Natural killer cell (primary cell): ENCODE data around the gene KRT71. TPM values are rescaled to one million over a fixed set of nuclear protein-coding genes. Genes with fewer than 3 reads are reported as not detected.

ENCODE experiments used
- ATAC-seq, 3 donors: fragments of 150-1000 bp in 2 of 3; fragments of 200-7000 bp in 1 of 3; cut with Tn5 transposase; 1 replicate in 1 of 3; 2 replicates in 2 of 3; pipeline ENCODE4 v1.10.0; 2021; ENCODE audit warnings: mild to moderate bottlenecking in 2 of 3, moderate library complexity in 2 of 3
- DNase-seq, 2 donors: peaks; one replicate each; pipeline versions ENCODE4 v3.0.0 to v3.0.0-alpha.2; 2013 to 2021; ENCODE audit warnings: mixed read lengths in 1 of 2
- H3K27ac ChIP-seq: one replicate; pipeline ENCODE4 v1.5.1; 2013; ENCODE audit warnings: mild to moderate bottlenecking, low read length
- H3K27me3 ChIP-seq: one replicate; pipeline ENCODE4 v1.6.1; 2013; ENCODE audit warnings: low read length; ENCODE audit not compliant: control insufficient read depth, insufficient read depth
- H3K36me3 ChIP-seq: one replicate; pipeline ENCODE4 v1.6.1; 2013; ENCODE audit warnings: low read length; ENCODE audit not compliant: control insufficient read depth, insufficient read depth
- H3K4me1 ChIP-seq: one replicate; pipeline ENCODE4 v1.6.1; 2013; ENCODE audit warnings: low read length; ENCODE audit not compliant: control insufficient read depth, insufficient read depth
- H3K4me3 ChIP-seq: one replicate; pipeline ENCODE4 v1.5.1; 2013; ENCODE audit warnings: low read length
- H3K9me3 ChIP-seq: one replicate; pipeline ENCODE4 v1.6.1; 2013; ENCODE audit warnings: low read length; ENCODE audit not compliant: control insufficient read depth, insufficient read depth
- H3K27ac Mint-ChIP-seq, 2 donors: one replicate each; pipeline ENCODE4 v1.8.0; 2022; ENCODE audit warnings: mild to moderate bottlenecking in 2 of 2, mixed read lengths in 2 of 2, moderate library complexity in 1 of 2
- H3K27me3 Mint-ChIP-seq, 2 donors: one replicate each; pipeline ENCODE4 v1.8.0; 2022; ENCODE audit warnings: low read depth in 2 of 2, mixed read lengths in 2 of 2
- H3K36me3 Mint-ChIP-seq: one replicate; pipeline ENCODE4 v1.8.0; 2022; ENCODE audit warnings: mixed read lengths
- H3K4me1 Mint-ChIP-seq, 2 donors: one replicate each; pipeline ENCODE4 v1.8.0; 2022; ENCODE audit warnings: mixed read lengths in 2 of 2
- H3K4me3 Mint-ChIP-seq: one replicate; pipeline ENCODE4 v1.8.0; 2022; ENCODE audit warnings: mild to moderate bottlenecking, moderate library complexity, mixed read lengths
- H3K9me3 Mint-ChIP-seq, 2 donors: one replicate each; pipeline ENCODE4 v1.8.0; 2022; ENCODE audit warnings: mixed read lengths in 2 of 2
- WGBS: methylation state at CpG from one replicate; pipeline ENCODE4 v1.1.7; 2013; ENCODE audit warnings: missing lambda C conversion rate; ENCODE audit not compliant: insufficient coverage; 5-methylcytosine and 5-hydroxymethylcytosine counted together
- intact Hi-C: fragments of 100-400 bp; cut with micrococcal nuclease; formaldehyde crosslinking; loops from one replicate; pipeline ENCODE4 v1.14.2; 2022
- total RNA-seq, 4 donors: library from RNA; stranded (reverse); fragments of 120-200 nt in 1 of 4; gene quantifications; one replicate each; pipeline versions ENCODE4 v1.2.3 to v1.2.4, GENCODE V29; 2013 to 2022
- TF ChIP-seq, protein P1 (sequence below): fragments of 200-600 bp; IDR thresholded peaks from one replicate; pipeline ENCODE4 v1.8.0; 2022; ENCODE audit warnings: antibody characterized with exemption

KRT71 gene
- total RNA-seq, 3 donors from 2014 or later (not counting 1 experiment from before 2014, with no cell fraction given): not detected

DNA sequence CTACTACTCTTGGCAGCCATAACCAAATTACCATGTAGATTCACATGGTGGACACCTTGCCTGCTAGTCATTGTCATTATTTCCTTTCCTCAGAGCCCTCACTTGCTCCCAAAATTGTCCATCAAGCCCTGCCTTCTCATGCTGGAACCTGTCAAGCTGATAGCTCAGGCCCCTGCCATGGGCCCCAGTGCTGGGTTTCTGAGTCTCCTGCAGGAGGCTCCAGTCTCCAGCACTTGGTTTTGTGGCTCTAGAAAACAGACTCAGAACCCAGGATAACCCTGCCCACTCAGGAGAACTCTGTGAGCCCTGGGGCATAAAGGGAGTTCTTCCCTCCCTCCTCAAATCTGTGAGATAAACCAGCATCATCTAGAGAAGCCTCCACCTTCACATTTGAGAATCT is 10.8 kb downstream of the KRT71 start:
- no peaks in the 10 kb centered on the region for H3K9me3 ChIP-seq
- peaks cover 19 to 30% of the 10 kb centered on the region in 2 donors for H3K4me1 Mint-ChIP-seq
- intact Hi-C loops: no loop called here
- H3K4me3 Mint-ChIP-seq: no peak overlapping the region
- H3K27me3 Mint-ChIP-seq: peaks cover 0 to 13% of the 10 kb centered on the region in 2 donors
- H3K4me3 ChIP-seq: no peak overlapping the region
- ATAC-seq (peak in 1 of 3 donors; percentile 41), DNase-seq (peak in 1 of 2 donors; percentile 27)
- TF ChIP-seq, protein P1, sequence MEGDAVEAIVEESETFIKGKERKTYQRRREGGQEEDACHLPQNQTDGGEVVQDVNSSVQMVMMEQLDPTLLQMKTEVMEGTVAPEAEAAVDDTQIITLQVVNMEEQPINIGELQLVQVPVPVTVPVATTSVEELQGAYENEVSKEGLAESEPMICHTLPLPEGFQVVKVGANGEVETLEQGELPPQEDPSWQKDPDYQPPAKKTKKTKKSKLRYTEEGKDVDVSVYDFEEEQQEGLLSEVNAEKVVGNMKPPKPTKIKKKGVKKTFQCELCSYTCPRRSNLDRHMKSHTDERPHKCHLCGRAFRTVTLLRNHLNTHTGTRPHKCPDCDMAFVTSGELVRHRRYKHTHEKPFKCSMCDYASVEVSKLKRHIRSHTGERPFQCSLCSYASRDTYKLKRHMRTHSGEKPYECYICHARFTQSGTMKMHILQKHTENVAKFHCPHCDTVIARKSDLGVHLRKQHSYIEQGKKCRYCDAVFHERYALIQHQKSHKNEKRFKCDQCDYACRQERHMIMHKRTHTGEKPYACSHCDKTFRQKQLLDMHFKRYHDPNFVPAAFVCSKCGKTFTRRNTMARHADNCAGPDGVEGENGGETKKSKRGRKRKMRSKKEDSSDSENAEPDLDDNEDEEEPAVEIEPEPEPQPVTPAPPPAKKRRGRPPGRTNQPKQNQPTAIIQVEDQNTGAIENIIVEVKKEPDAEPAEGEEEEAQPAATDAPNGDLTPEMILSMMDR: no peak
- H3K9me3 Mint-ChIP-seq: no peaks in the 10 kb centered on the region
- peaks cover 12% of the 10 kb centered on the region for H3K4me1 ChIP-seq
- H3K36me3 ChIP-seq: no peaks in the 10 kb centered on the region
- no peaks in the 10 kb centered on the region for H3K36me3 Mint-ChIP-seq
- no peaks in the 10 kb centered on the region for H3K27me3 ChIP-seq
- no peak overlapping the region for H3K27ac Mint-ChIP-seq
- H3K27ac ChIP-seq: no peak overlapping the region

DNA sequence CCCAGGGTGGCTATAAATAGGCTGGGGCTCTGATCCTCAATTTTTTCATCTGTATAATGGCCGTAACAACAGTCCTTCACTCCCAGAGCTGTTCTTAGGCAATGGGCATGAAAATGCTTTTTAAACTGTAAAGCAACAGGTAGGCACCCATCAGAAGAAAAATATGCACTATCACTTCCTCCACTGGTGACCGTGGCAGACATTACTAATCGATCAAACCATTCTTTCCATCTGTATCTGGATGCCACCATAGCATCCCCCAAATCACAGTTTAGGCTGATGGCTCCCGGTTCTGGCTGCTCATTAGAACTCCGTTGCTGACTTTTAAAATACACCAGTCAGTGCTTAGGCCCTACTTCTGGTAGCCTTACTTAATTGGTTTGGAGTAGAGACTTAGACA is 11.2 kb downstream of the KRT71 start:
- Mint-ChIP-seq H3K4me3 (no peak overlapping the region), H3K4me1 (peaks cover 18 to 28% of the 10 kb centered on the region in 2 donors), H3K27me3 (peaks cover 0 to 15% of the 10 kb centered on the region in 2 donors), H3K9me3 (no peaks in the 10 kb centered on the region), H3K27ac (no peak overlapping the region), H3K36me3 (no peaks in the 10 kb centered on the region)
- Histone ChIP-seq H3K4me1 (peaks cover 12% of the 10 kb centered on the region), H3K27me3 (no peaks in the 10 kb centered on the region), H3K36me3 (no peaks in the 10 kb centered on the region), H3K9me3 (no peaks in the 10 kb centered on the region), H3K27ac (no peak overlapping the region), H3K4me3 (no peak overlapping the region)
- intact Hi-C loops: no loop called here
- DNase-seq: no peak
- ATAC-seq: no peak
- TF ChIP-seq, protein P1: no peak
- 93% methylated on average over 5 of the region's 5 CpGs for WGBS

DNA sequence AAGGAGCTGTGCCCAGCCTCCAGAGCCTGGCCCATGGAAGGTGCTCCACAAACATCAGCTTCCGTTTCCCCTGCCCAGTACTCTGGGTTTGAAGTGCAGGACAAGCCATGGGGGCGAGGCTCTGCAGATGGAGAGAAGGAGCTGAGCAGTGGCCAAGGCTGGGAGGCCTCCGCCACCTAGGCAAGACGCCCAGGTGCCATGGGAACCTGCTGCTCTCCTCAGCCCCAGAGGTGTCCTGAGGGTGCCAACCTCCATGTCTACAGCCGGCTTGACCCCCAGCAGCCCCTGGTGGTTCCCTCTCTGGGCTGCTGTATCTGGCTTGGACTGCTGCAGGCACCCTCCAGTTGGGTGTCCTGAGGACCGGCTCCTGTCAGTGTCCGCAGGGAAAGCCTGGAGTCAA is 12.4 kb downstream of the KRT71 start:
- no peak for DNase-seq
- WGBS: 87% methylated on average over 7 of the region's 7 CpGs
- Histone ChIP-seq H3K27ac (no peak overlapping the region), H3K27me3 (no peaks in the 10 kb centered on the region), H3K36me3 (no peaks in the 10 kb centered on the region), H3K4me3 (no peak overlapping the region), H3K9me3 (no peaks in the 10 kb centered on the region), H3K4me1 (peaks cover 12% of the 10 kb centered on the region)
- intact Hi-C loops: no loop called here
- H3K4me1 Mint-ChIP-seq: peaks cover 12 to 23% of the 10 kb centered on the region in 2 donors
- no peak overlapping the region for H3K27ac Mint-ChIP-seq
- ATAC-seq: no peak
- H3K4me3 Mint-ChIP-seq: no peak overlapping the region
- TF ChIP-seq, protein P1: no peak
- H3K9me3 Mint-ChIP-seq: no peaks in the 10 kb centered on the region
- H3K36me3 Mint-ChIP-seq: no peaks in the 10 kb centered on the region
- H3K27me3 Mint-ChIP-seq: peaks cover 0 to 9% of the 10 kb centered on the region in 2 donors

DNA sequence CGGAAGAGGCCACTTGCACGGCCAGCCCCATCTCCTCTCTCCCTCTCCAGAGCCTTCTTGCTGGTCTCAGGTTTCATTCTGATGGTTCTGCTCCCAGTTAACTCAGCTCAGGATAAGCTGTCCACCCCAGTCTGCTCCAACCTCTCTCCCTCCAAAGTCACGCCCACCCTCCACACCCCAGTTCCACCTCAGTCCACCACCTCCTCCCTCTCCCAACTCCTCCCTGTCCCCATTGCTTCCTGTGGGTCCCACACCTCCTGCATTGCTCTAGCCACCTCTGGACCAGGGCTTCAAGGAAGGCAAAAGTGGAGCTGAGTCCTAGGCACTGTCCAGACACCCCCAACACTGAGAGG is 13.1 kb downstream of the KRT71 start:
- Histone ChIP-seq H3K27me3 (no peaks in the 10 kb centered on the region), H3K27ac (no peak overlapping the region), H3K4me1 (peaks cover 12% of the 10 kb centered on the region), H3K4me3 (no peak overlapping the region), H3K36me3 (no peaks in the 10 kb centered on the region), H3K9me3 (no peaks in the 10 kb centered on the region)
- ATAC-seq: no peak
- Mint-ChIP-seq H3K27me3 (peaks cover 0 to 6% of the 10 kb centered on the region in 2 donors), H3K9me3 (no peaks in the 10 kb centered on the region), H3K4me1 (peaks cover 12 to 25% of the 10 kb centered on the region in 2 donors), H3K27ac (no peak overlapping the region), H3K4me3 (no peak overlapping the region), H3K36me3 (no peaks in the 10 kb centered on the region)
- no peak for DNase-seq
- intact Hi-C loops: no loop called here
- 93% methylated on average over 3 of the region's 3 CpGs for WGBS
- TF ChIP-seq, protein P1: no peak
